SK-N-SH (cell line): ENCODE results near the gene PPIL1. TPM values are rescaled to one million over a fixed set of nuclear protein-coding genes. Genes with fewer than 3 reads are reported as not detected.

Source experiments
- CTCF ChIA-PET: fragments of 300-600, 350-600 bp; formaldehyde crosslinking; extraction: SDS; loops from one replicate; lab custom pipeline; 2021; lab: Yijun Ruan, JAX
- POLR2A ChIA-PET: fragments of 350-600 bp; sonication (Branson Sonifier 250); formaldehyde crosslinking; extraction: SDS; loops from one replicate; lab custom pipeline; 2020; ENCODE audit warnings: antibody characterized with exemption, inconsistent platforms; lab: Yijun Ruan, JAX
- DNase-seq: peaks from one replicate; pipeline ENCODE4 v3.0.0; 2012
- H2AFZ ChIP-seq: fragments of 200-600 bp; sonication (generic); 2 replicates; pipeline ENCODE4 v1.8.1; 2016; ENCODE audit warnings: antibody characterized with exemption, mild to moderate bottlenecking, low read depth
- H3F3A ChIP-seq: fragments of 200-600 bp; sonication (generic); replicated peaks from 2 replicates; pipeline ENCODE3; 2016; ENCODE audit warnings: antibody characterized with exemption, mild to moderate bottlenecking; ENCODE audit not compliant: insufficient read depth
- H3K27ac ChIP-seq, 2 experiments: fragments of 200-500 bp in 1 of 2; fragments of 200-600 bp in 1 of 2; sonication (Bioruptor generic) in 1 of 2; sonication (generic), shearing (Covaris generic) in 1 of 2; 2 replicates each; pipeline versions ENCODE4 v1.5.1 to v1.6.1; 2014 to 2016; ENCODE audit warnings: low read depth in 2 of 2, inconsistent platforms in 1 of 2, low read length in 1 of 2, mild to moderate bottlenecking in 1 of 2, mixed read lengths in 1 of 2
- H3K27me3 ChIP-seq: fragments of 200-600 bp; sonication (generic), shearing (Covaris generic); 2 replicates; pipeline ENCODE4 v1.6.1; 2016; ENCODE audit warnings: mixed run types; ENCODE audit not compliant: insufficient read depth
- H3K36me3 ChIP-seq, 2 experiments: fragments of 200-500 bp in 1 of 2; fragments of 200-600 bp in 1 of 2; sonication (Bioruptor generic) in 1 of 2; sonication (generic) in 1 of 2; replicated peaks in 1 of 2; 2 replicates each; pipeline versions ENCODE3 to v1.5.1; 2014 to 2016; ENCODE audit warnings: low read length in 1 of 2, mild to moderate bottlenecking in 1 of 2; ENCODE audit not compliant: insufficient read depth in 2 of 2, control insufficient read depth in 1 of 2
- H3K4me1 ChIP-seq, 2 experiments: fragments of 200-500 bp in 1 of 2; fragments of 200-600 bp in 1 of 2; sonication (Bioruptor generic) in 1 of 2; sonication (generic), shearing (Covaris generic) in 1 of 2; 2 replicates each; pipeline versions ENCODE4 v1.5.1 to v1.6.1; 2014 to 2016; ENCODE audit warnings: low read depth in 1 of 2, low read length in 1 of 2, mixed run types in 1 of 2; ENCODE audit not compliant: insufficient read depth in 2 of 2, control insufficient read depth in 1 of 2
- H3K4me2 ChIP-seq: fragments of 200-600 bp; sonication (generic), shearing (Covaris generic); 2 replicates; pipeline ENCODE4 v1.6.1; 2017; ENCODE audit warnings: mixed run types
- H3K4me3 ChIP-seq, 2 experiments: fragments of 200-500 bp in 1 of 2; fragments of 200-600 bp in 1 of 2; sonication (Bioruptor generic) in 1 of 2; sonication (generic), shearing (Covaris generic) in 1 of 2; 2 replicates each; pipeline versions ENCODE4 v1.5.1 to v1.8.1; 2014 to 2016; ENCODE audit warnings: low read depth in 2 of 2, inconsistent platforms in 1 of 2, low read length in 1 of 2, mild to moderate bottlenecking in 1 of 2, mixed read lengths in 1 of 2, moderate library complexity in 1 of 2
- H3K79me2 ChIP-seq: fragments of 200-600 bp; sonication (generic); 2 replicates; pipeline ENCODE4 v1.8.1; 2017; ENCODE audit warnings: mild to moderate bottlenecking; ENCODE audit not compliant: insufficient read depth
- H3K9ac ChIP-seq: fragments of 200-600 bp; sonication (generic); 2 replicates; pipeline ENCODE4 v1.6.1; 2017; ENCODE audit warnings: mixed run types
- H3K9me2 ChIP-seq: fragments of 200-600 bp; sonication (generic); 2 replicates; pipeline ENCODE4 v1.6.1; 2017; ENCODE audit warnings: mixed run types
- H3K9me3 ChIP-seq: fragments of 200-600 bp; sonication (generic); 2 replicates; pipeline ENCODE4 v1.6.1; 2017; ENCODE audit warnings: mixed run types, mild to moderate bottlenecking, moderate library complexity
- H4K20me1 ChIP-seq: fragments of 200-600 bp; sonication (generic); 2 replicates; pipeline ENCODE4 v1.6.1; 2017; ENCODE audit warnings: mild to moderate bottlenecking, mixed run types; ENCODE audit not compliant: insufficient read depth
- FOSL2 ChIP-seq: IDR thresholded peaks from 2 replicates; pipeline ENCODE4 v1.4.0; 2012; ENCODE audit warnings: low read depth, mild to moderate bottlenecking, moderate library complexity, borderline replicate concordance
- FOXJ3 ChIP-seq: sonication (generic); formaldehyde crosslinking; IDR thresholded peaks from 2 replicates; pipeline ENCODE4 v1.5.1; 2020; ENCODE audit warnings: mild to moderate bottlenecking, missing genetic modification reagents
- FOXM1 ChIP-seq: IDR thresholded peaks from 2 replicates; pipeline ENCODE4 v1.4.0; 2012; ENCODE audit warnings: low read depth, mild to moderate bottlenecking
- POLR2AphosphoS5 ChIP-seq: IDR thresholded peaks from 2 replicates; pipeline ENCODE4 v1.6.1; 2012; ENCODE audit warnings: low read depth, low read length
- RAD21 ChIP-seq: IDR thresholded peaks from 2 replicates; pipeline ENCODE4 v1.6.1; 2012; ENCODE audit warnings: mild to moderate bottlenecking, low read length
- RXRA ChIP-seq: IDR thresholded peaks from 2 replicates; pipeline ENCODE4 v1.4.0; 2012; ENCODE audit warnings: low read depth, mild to moderate bottlenecking, borderline replicate concordance
- SIN3A ChIP-seq: IDR thresholded peaks from 2 replicates; pipeline ENCODE4 v1.6.1; 2012; ENCODE audit warnings: low read depth, mild to moderate bottlenecking, low read length, moderate library complexity, borderline replicate concordance
- TAF1 ChIP-seq: IDR thresholded peaks from 2 replicates; pipeline ENCODE4 v1.6.1; 2012; ENCODE audit warnings: low read depth, mild to moderate bottlenecking, low read length, moderate library complexity, borderline replicate concordance
- TCF12 ChIP-seq: IDR thresholded peaks from 2 replicates; pipeline ENCODE4 v1.4.0; 2012
- WGBS: methylation state at CpG from one replicate; pipeline ENCODE4 v1.1.6; 2017; ENCODE audit warnings: low lambda C conversion rate; 5-methylcytosine and 5-hydroxymethylcytosine counted together
- polyA plus RNA-seq, 3 experiments: library from polyadenylated mRNA; depleted of rRNA; stranded (reverse); fragments of >200 nt; gene quantifications; 2 replicates each; pipeline ENCODE4 v1.2.3, GENCODE V29; 2012
- TF ChIP-seq, protein P1 (sequence below): IDR thresholded peaks from 2 replicates; pipeline ENCODE4 v1.4.0; 2012; ENCODE audit warnings: low read depth, borderline replicate concordance
- TF ChIP-seq, protein P2 (sequence below): IDR thresholded peaks from 2 replicates; pipeline ENCODE4 v1.4.0; 2012; ENCODE audit warnings: low read depth, borderline replicate concordance
- TF ChIP-seq, protein P3 (sequence below): fragments of 200-600 bp; sonication (generic); IDR thresholded peaks from 2 replicates; pipeline ENCODE4 v1.6.1; 2017; ENCODE audit warnings: antibody characterized with exemption, mild to moderate bottlenecking, moderate library complexity

Gene PPIL1
- polyA plus RNA-seq, 1 of the 3 experiments (the other 2 are of a cell fraction) = 36.6 TPM

DNA sequence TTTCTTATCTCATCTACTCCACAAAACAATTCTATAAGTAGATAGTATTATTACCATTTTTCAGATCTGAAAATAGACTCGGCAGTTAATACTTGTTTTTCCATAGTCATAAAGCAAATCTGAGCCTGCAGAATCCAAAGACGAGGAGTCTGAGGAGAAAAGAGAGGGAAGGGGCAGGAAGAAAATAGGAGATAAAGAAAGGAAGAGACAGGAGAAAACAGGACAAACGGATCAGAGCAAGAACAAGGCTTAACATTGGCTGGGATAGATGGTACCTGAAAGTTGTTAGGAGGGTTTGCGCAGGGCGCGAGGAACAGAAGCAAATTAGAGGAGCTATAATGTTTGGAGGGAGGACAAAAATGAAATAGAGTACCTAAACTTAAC, 639 bp upstream of the PPIL1 start:
- CTCF ChIA-PET = interaction anchor here (0.6 to 5.8 kb wide), 12 partner anchors 8 to 335 kb away, joined by 3 to 72 read pairs (median 4); partner anchors contain the start of gene C6orf89
- H3K27me3 ChIP-seq = no peaks in the 10 kb centered on the region
- peak overlapping the region; percentile 95 to 100 for H3K27ac ChIP-seq

DNA sequence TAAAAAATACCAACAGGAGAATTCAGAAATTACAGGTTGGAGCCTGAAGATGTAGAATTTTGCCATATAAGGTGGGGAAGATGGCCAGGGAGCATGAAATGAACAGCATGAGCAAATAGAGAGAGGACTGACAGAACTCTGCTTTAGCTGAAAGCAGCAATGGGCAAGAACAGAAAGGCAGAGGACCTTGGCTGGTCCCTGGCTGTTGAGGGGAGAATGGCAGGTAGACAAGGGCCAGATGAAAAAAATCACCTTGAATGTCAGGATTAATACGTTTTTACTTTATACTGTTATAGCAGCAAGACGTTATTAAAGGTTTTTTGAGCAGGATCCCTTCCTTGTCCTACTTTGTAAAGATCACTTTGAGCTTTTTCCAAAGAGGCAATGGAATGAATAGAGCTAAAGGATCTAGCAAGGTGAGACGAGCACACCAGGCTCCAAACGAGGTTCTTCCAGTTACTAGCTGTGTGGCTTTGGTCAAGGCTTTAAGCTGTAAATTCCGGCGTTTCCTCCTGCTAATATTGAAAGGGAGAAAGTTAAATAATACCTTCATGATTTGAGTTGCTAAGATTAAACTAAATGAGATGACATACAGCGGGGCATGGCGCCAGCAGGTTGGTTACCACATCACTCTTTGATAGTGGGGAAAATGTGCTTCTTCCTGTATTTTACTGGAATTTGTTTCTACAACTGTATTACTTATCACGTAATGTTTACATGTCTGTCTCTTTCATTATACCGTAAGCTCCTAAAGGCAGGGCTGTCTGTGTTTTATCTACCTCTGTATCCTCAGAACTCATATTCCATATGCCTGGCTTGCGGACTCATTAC, 776 bp downstream of the PPIL1 start:
- Histone ChIP-seq H2AFZ (peak overlapping the region; percentile 98), H3K36me3 (peaks cover 19 to 22% of the 10 kb centered on the region in 2 experiments), H3K27ac (peak overlapping the region; percentile 95 to 100), H3F3A (peaks cover 3% of the 10 kb centered on the region), H3K4me3 (peak overlapping the region; percentile 76 to 87), H3K4me2 (peak overlapping the region; percentile 73), H4K20me1 (no peaks in the 10 kb centered on the region), H3K79me2 (peaks cover 46% of the 10 kb centered on the region), H3K27me3 (no peaks in the 10 kb centered on the region), H3K9me3 (no peaks in the 10 kb centered on the region), H3K9me2 (no peaks in the 10 kb centered on the region), H3K9ac (peak overlapping the region; percentile 89), H3K4me1 (peaks cover 0 to 10% of the 10 kb centered on the region in 2 experiments; a peak in 2 of 4 replicates)
- DNase-seq = peak; percentile 54
- 9% methylated on average over 11 of the region's 11 CpGs for WGBS
- peak; percentile 40 for TF ChIP-seq RAD21
- no peak for TF ChIP-seq POLR2AphosphoS5
- no peak for TF ChIP-seq RXRA
- no peak for TF ChIP-seq SIN3A
- TF ChIP-seq, protein P1, sequence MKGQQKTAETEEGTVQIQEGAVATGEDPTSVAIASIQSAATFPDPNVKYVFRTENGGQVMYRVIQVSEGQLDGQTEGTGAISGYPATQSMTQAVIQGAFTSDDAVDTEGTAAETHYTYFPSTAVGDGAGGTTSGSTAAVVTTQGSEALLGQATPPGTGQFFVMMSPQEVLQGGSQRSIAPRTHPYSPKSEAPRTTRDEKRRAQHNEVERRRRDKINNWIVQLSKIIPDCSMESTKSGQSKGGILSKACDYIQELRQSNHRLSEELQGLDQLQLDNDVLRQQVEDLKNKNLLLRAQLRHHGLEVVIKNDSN = no peak
- TF ChIP-seq, protein P2, sequence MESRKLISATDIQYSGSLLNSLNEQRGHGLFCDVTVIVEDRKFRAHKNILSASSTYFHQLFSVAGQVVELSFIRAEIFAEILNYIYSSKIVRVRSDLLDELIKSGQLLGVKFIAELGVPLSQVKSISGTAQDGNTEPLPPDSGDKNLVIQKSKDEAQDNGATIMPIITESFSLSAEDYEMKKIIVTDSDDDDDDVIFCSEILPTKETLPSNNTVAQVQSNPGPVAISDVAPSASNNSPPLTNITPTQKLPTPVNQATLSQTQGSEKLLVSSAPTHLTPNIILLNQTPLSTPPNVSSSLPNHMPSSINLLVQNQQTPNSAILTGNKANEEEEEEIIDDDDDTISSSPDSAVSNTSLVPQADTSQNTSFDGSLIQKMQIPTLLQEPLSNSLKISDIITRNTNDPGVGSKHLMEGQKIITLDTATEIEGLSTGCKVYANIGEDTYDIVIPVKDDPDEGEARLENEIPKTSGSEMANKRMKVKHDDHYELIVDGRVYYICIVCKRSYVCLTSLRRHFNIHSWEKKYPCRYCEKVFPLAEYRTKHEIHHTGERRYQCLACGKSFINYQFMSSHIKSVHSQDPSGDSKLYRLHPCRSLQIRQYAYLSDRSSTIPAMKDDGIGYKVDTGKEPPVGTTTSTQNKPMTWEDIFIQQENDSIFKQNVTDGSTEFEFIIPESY = no peak
- TF ChIP-seq, protein P3, sequence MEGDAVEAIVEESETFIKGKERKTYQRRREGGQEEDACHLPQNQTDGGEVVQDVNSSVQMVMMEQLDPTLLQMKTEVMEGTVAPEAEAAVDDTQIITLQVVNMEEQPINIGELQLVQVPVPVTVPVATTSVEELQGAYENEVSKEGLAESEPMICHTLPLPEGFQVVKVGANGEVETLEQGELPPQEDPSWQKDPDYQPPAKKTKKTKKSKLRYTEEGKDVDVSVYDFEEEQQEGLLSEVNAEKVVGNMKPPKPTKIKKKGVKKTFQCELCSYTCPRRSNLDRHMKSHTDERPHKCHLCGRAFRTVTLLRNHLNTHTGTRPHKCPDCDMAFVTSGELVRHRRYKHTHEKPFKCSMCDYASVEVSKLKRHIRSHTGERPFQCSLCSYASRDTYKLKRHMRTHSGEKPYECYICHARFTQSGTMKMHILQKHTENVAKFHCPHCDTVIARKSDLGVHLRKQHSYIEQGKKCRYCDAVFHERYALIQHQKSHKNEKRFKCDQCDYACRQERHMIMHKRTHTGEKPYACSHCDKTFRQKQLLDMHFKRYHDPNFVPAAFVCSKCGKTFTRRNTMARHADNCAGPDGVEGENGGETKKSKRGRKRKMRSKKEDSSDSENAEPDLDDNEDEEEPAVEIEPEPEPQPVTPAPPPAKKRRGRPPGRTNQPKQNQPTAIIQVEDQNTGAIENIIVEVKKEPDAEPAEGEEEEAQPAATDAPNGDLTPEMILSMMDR = peak; percentile 22; the same call in 1 of the 2 replicates
- CTCF ChIA-PET = interaction anchor here (0.6 to 5.8 kb wide), 16 partner anchors 9 to 1343 kb away, joined by 3 to 72 read pairs (median 6); partner anchors contain the start of gene C6orf89
- POLR2A ChIA-PET = interaction anchor here (0.5 to 2.8 kb wide), 8 partner anchors 9 to 677 kb away, joined by 3 to 26 read pairs (median 3); partner anchors contain the start of gene C6orf89

More for the DNA sequence above, 639 bp upstream of the PPIL1 start:
- no peaks in the 10 kb centered on the region for H4K20me1 ChIP-seq
- no peaks in the 10 kb centered on the region for H3K9me2 ChIP-seq
- no peak for DNase-seq
- 50% methylated on average over 6 of the region's 6 CpGs for WGBS
- peak overlapping the region; percentile 89 for H3K9ac ChIP-seq
- H3K4me2 ChIP-seq = peak overlapping the region; percentile 73
- peak overlapping the region; percentile 98 for H2AFZ ChIP-seq
- H3F3A ChIP-seq = peaks cover 3% of the 10 kb centered on the region
- POLR2A ChIA-PET = interaction anchor here (0.6 to 2.8 kb wide), 8 partner anchors 10 to 145 kb away, joined by 3 to 26 read pairs (median 4); partner anchors contain the start of gene C6orf89
- peaks cover 8 to 9% of the 10 kb centered on the region in 2 experiments for H3K36me3 ChIP-seq
- no peaks in the 10 kb centered on the region for H3K9me3 ChIP-seq
- peaks cover 34% of the 10 kb centered on the region for H3K79me2 ChIP-seq
- H3K4me3 ChIP-seq = peak overlapping the region; percentile 76 to 87
- TF ChIP-seq FOSL2 (no peak), FOXJ3 (CRISPR knock-in tag) (no peak), TCF12 (no peak), RAD21 (no peak), FOXM1 (no peak), TAF1 (no peak)
- TF ChIP-seq, protein P1 = no peak
- H3K4me1 ChIP-seq = peaks cover 0 to 10% of the 10 kb centered on the region in 2 experiments; a peak in 2 of 4 replicates
